ENCODE results near the gene KCTD4. TPM values are rescaled to one million over a fixed set of nuclear protein-coding genes. Genes with fewer than 3 reads are reported as not detected.

Gene KCTD4
- total RNA-seq, 2 experiments from 2014 or later: not detected

- Mint-ChIP-seq H3K9me3 (no peaks in the 10 kb centered on the region), H3K27me3 (ENCODE audit: low read depth) (no peaks in the 10 kb centered on the region), H3K4me3 (no peak overlapping the region), H3K27ac (peak overlapping the region; percentile 10), H3K36me3 (ENCODE audit: low read depth) (peaks cover 17% of the 10 kb centered on the region), H3K4me1 (ENCODE audit: low read depth) (peaks cover 24% of the 10 kb centered on the region)
- DNase-seq: no peak
- CTCF ChIA-PET: interaction anchor here (0.7 to 1.2 kb wide), 2 partner anchors 177 to 931 kb away, joined by 3 read pairs; no protein-coding TSS in a partner anchor
- intact Hi-C loops (cut with micrococcal nuclease): no loop called here
These were observed 25.2 kb upstream of the KCTD4 start for GRCh38 chr13:45226024-45226423.

GRCh38 chr13:45225370-45225769, 24.5 kb upstream of the KCTD4 start:
- Mint-ChIP-seq H3K36me3 (ENCODE audit: low read depth) (peaks cover 19% of the 10 kb centered on the region), H3K4me1 (ENCODE audit: low read depth) (peaks cover 24% of the 10 kb centered on the region)

DNA sequence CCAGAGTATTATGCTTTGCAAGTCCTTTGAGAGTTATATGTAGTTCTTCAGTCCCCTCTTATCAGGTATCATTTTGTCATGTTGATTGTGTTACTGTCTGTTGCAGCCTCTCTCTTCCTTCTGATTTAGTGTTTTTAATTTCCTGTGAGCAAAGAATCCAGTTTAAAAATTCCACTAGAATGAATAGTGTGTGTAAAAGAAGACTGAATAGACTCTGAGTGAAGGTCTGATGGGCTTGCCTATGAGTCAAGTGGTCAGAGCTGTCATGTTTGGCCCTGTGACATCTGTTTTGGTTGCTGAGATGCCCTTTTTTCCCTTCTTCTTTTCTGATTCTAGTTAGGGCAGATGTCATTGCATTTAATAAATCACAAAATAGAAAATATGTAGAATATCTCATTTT, 23.3 kb upstream of the KCTD4 start:
- no peak for DNase-seq
- Mint-ChIP-seq H3K9me3 (no peaks in the 10 kb centered on the region), H3K27me3 (ENCODE audit: low read depth) (no peaks in the 10 kb centered on the region), H3K27ac (no peak overlapping the region), H3K36me3 (ENCODE audit: low read depth) (peaks cover 19% of the 10 kb centered on the region), H3K4me3 (no peak overlapping the region), H3K4me1 (ENCODE audit: low read depth) (peaks cover 24% of the 10 kb centered on the region)
- intact Hi-C loops (cut with micrococcal nuclease): no loop called here
- CTCF ChIA-PET: no interaction called here

More at GRCh38 chr13:45225370-45225769, 24.5 kb upstream of the KCTD4 start:
- CTCF ChIA-PET: interaction anchor here (0.7 kb wide), 1 partner anchor 930 kb away, joined by 3 read pairs; no protein-coding TSS in a partner anchor
- no peak for DNase-seq
- no peaks in the 10 kb centered on the region for H3K9me3 Mint-ChIP-seq
- H3K27me3 Mint-ChIP-seq (ENCODE audit: low read depth): no peaks in the 10 kb centered on the region
- no peak overlapping the region for H3K4me3 Mint-ChIP-seq
- intact Hi-C loops (cut with micrococcal nuclease): no loop called here
- no peak overlapping the region for H3K27ac Mint-ChIP-seq

GRCh38 chr13:45222919-45223318, 22.1 kb upstream of the KCTD4 start:
- peaks cover 13% of the 10 kb centered on the region for H3K36me3 Mint-ChIP-seq (ENCODE audit: low read depth)
- DNase-seq: no peak
- peaks cover 26% of the 10 kb centered on the region for H3K4me1 Mint-ChIP-seq (ENCODE audit: low read depth)
- H3K27ac Mint-ChIP-seq: no peak overlapping the region
- H3K4me3 Mint-ChIP-seq: no peak overlapping the region
- CTCF ChIA-PET: interaction anchor here (0.9 kb wide), 2 partner anchors 14 kb away, joined by 3 read pairs; no protein-coding TSS in a partner anchor
- H3K9me3 Mint-ChIP-seq: no peaks in the 10 kb centered on the region
- H3K27me3 Mint-ChIP-seq (ENCODE audit: low read depth): no peaks in the 10 kb centered on the region
- intact Hi-C loops (cut with micrococcal nuclease): no loop called here

GRCh38 chr13:45222516-45222915, 21.7 kb upstream of the KCTD4 start:
- intact Hi-C loops (cut with micrococcal nuclease): no loop called here
- Mint-ChIP-seq H3K9me3 (no peaks in the 10 kb centered on the region), H3K4me3 (no peak overlapping the region), H3K4me1 (ENCODE audit: low read depth) (peaks cover 30% of the 10 kb centered on the region), H3K36me3 (ENCODE audit: low read depth) (peaks cover 9% of the 10 kb centered on the region), H3K27me3 (ENCODE audit: low read depth) (no peaks in the 10 kb centered on the region), H3K27ac (no peak overlapping the region)
- CTCF ChIA-PET: interaction anchor here (0.9 kb wide), 2 partner anchors 14 to 15 kb away, joined by 3 read pairs; no protein-coding TSS in a partner anchor
- DNase-seq: no peak

GRCh38 chr13:45220403-45220802, 19.6 kb upstream of the KCTD4 start:
- intact Hi-C loops (cut with micrococcal nuclease): no loop called here
- Mint-ChIP-seq H3K36me3 (ENCODE audit: low read depth) (peaks cover 9% of the 10 kb centered on the region), H3K4me3 (no peak overlapping the region), H3K4me1 (ENCODE audit: low read depth) (peaks cover 31% of the 10 kb centered on the region), H3K9me3 (no peaks in the 10 kb centered on the region), H3K27ac (no peak overlapping the region), H3K27me3 (ENCODE audit: low read depth) (no peaks in the 10 kb centered on the region)
- DNase-seq: no peak
- CTCF ChIA-PET: no interaction called here

DNA sequence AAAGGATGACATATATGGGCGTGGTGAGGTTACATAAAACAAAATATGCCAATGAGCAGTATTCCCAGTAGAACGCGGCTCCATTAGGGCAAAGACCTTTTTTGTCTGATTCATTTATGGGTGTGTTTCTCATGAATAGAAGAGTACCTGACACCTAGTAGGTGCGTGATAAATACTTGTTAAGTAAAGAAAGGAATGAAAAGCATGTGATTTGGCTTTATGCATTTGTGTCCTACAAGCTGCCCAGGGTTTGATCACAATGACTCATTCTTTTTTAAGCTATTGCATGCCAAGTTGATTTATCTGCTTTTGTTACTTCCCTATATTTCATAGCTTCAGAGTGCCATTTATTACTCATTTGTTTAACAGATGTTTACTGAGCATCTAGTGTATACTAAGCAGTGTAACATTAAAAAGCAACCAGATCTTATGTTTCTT, 19.1 kb upstream of the KCTD4 start:
- CTCF ChIA-PET: no interaction called here
- Mint-ChIP-seq H3K27me3 (ENCODE audit: low read depth) (no peaks in the 10 kb centered on the region), H3K9me3 (no peaks in the 10 kb centered on the region), H3K4me3 (no peak overlapping the region), H3K36me3 (ENCODE audit: low read depth) (peaks cover 9% of the 10 kb centered on the region), H3K4me1 (ENCODE audit: low read depth) (peaks cover 26% of the 10 kb centered on the region), H3K27ac (no peak overlapping the region)
- DNase-seq: no peak
- intact Hi-C loops (cut with micrococcal nuclease): no loop called here

DNA sequence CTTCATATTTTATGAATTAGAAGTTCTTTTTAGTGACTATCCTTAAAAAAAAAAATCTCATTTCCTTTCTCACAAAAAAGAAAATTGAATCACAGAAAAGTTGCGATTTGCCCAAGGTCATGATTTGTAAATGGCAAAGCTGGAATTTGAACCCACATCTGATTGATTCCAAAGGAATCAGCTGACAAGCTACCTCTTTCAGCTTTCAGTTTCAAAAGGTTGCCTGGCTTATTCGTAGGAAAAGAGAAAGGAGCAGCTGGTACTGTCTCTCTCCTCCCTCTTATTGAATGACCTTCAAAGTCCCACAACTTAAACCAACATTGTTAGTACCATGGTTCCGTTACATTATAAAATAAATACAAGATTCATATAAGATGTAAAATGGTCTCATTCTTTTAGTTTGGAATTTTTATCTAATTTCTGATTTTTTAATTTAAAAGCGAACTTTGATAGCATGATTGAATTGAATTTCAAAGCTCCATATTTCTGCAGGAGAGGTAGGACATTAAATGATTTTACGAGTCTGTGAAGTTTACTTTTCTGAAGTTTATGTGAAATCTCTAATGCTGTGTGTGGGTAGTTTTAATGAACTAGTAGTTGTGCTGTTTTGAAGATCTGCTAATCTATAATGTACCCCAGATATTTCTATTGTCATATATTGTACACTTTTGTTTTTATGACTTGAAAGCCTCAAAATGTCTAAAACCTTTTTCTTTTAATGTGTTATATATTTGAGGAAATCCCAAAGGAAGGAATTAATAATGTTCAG, 18.5 kb upstream of the KCTD4 start:
- Mint-ChIP-seq H3K27me3 (ENCODE audit: low read depth) (no peaks in the 10 kb centered on the region), H3K4me3 (no peak overlapping the region), H3K36me3 (ENCODE audit: low read depth) (peaks cover 9% of the 10 kb centered on the region), H3K4me1 (ENCODE audit: low read depth) (peaks cover 26% of the 10 kb centered on the region), H3K9me3 (no peaks in the 10 kb centered on the region), H3K27ac (no peak overlapping the region)
- CTCF ChIA-PET: interaction anchor here (0.6 kb wide), 2 partner anchors 132 to 818 kb away, joined by 5 to 8 read pairs; no protein-coding TSS in a partner anchor
- no peak for DNase-seq
- intact Hi-C loops (cut with micrococcal nuclease): no loop called here

DNA sequence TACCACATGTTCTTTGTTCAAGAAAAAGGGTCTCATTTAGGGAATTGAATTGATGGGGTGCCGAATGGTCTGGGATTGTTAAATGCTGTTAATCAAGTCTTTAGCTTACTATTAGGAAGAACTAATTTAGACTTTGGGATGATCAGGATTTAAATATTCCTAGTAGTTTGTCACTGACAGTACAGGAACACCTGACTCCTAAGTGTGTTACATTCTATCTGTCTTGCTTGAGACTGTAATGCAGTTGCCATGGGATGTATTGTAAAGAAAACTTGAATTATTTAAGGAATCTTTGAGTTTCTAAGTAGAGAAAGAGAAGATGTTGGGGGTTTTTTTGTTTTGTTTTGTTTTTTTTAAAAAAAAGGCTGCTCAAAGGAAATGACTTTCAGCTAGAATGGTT, 17.8 kb upstream of the KCTD4 start:
- Mint-ChIP-seq H3K36me3 (ENCODE audit: low read depth) (peaks cover 6% of the 10 kb centered on the region), H3K9me3 (no peaks in the 10 kb centered on the region), H3K27me3 (ENCODE audit: low read depth) (no peaks in the 10 kb centered on the region), H3K4me1 (ENCODE audit: low read depth) (peaks cover 23% of the 10 kb centered on the region), H3K27ac (no peak overlapping the region), H3K4me3 (no peak overlapping the region)
- no peak for DNase-seq
- CTCF ChIA-PET: interaction anchor here (0.6 kb wide), 1 partner anchor 65 kb away, joined by 3 read pairs; no protein-coding TSS in a partner anchor
- intact Hi-C loops (cut with micrococcal nuclease): no loop called here

DNA sequence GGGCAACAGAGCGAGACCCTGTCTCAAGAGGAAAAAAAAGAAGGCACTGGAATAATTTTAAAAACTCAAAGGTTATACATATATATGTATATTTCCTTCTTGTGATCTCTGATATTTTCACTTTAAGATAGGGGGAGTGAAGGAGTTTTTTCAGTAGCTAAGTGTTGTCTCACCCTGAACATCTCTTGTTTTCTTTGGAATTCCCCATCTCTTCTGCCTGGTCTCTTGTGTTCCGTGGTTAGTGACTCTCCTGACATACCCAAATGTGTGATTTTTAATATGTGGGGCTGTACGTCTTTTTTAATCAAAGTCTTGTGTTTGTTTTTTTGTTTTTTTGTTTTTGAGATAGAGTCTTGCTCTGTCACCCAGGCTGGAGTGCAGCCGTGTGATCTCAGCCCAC, 15.3 kb upstream of the KCTD4 start:
- no peaks in the 10 kb centered on the region for H3K27me3 Mint-ChIP-seq (ENCODE audit: low read depth)
- no peak for DNase-seq
- no peaks in the 10 kb centered on the region for H3K9me3 Mint-ChIP-seq
- peaks cover 6% of the 10 kb centered on the region for H3K36me3 Mint-ChIP-seq (ENCODE audit: low read depth)
- intact Hi-C loops (cut with micrococcal nuclease): no loop called here
- CTCF ChIA-PET: interaction anchor here (0.6 to 1.2 kb wide), 3 partner anchors 9 to 295 kb away, joined by 3 to 4 read pairs (median 3); no protein-coding TSS in a partner anchor
- no peak overlapping the region for H3K4me3 Mint-ChIP-seq
- peaks cover 23% of the 10 kb centered on the region for H3K4me1 Mint-ChIP-seq (ENCODE audit: low read depth)
- H3K27ac Mint-ChIP-seq: no peak overlapping the region

- no peaks in the 10 kb centered on the region for H3K27me3 Mint-ChIP-seq (ENCODE audit: low read depth)
- intact Hi-C loops (cut with micrococcal nuclease): no loop called here
- H3K36me3 Mint-ChIP-seq (ENCODE audit: low read depth): peaks cover 8% of the 10 kb centered on the region
- CTCF ChIA-PET: interaction anchor here (0.5 to 1.2 kb wide), 3 partner anchors 9 to 295 kb away, joined by 3 to 4 read pairs (median 3); no protein-coding TSS in a partner anchor
- no peaks in the 10 kb centered on the region for H3K9me3 Mint-ChIP-seq
- H3K4me1 Mint-ChIP-seq (ENCODE audit: low read depth): peaks cover 23% of the 10 kb centered on the region
- H3K27ac Mint-ChIP-seq: no peak overlapping the region
- DNase-seq: no peak
- H3K4me3 Mint-ChIP-seq: no peak overlapping the region
These were observed 14.7 kb upstream of the KCTD4 start for GRCh38 chr13:45215392-45216077.

- no peak for DNase-seq
- H3K9me3 Mint-ChIP-seq: no peaks in the 10 kb centered on the region
- H3K4me1 Mint-ChIP-seq (ENCODE audit: low read depth): peaks cover 26% of the 10 kb centered on the region
- H3K27ac Mint-ChIP-seq: no peak overlapping the region
- no peak overlapping the region for H3K4me3 Mint-ChIP-seq
- CTCF ChIA-PET: interaction anchor here (0.9 kb wide), 1 partner anchor 13 kb away, joined by 3 read pairs; no protein-coding TSS in a partner anchor
- H3K36me3 Mint-ChIP-seq (ENCODE audit: low read depth): peaks cover 29% of the 10 kb centered on the region
- no peaks in the 10 kb centered on the region for H3K27me3 Mint-ChIP-seq (ENCODE audit: low read depth)
- intact Hi-C loops (cut with micrococcal nuclease): loop anchor here (5.0 kb wide), 2 partner anchors 253 to 632 kb away; partner anchors contain the start of genes COG3 and TSC22D1
These were observed 8.4 kb upstream of the KCTD4 start for GRCh38 chr13:45209229-45209628.
